ENCODE measurements around the gene FBXL22. TPM values are rescaled to one million over a fixed set of nuclear protein-coding genes. Genes with fewer than 3 reads are reported as not detected.

FBXL22 gene, protein sequence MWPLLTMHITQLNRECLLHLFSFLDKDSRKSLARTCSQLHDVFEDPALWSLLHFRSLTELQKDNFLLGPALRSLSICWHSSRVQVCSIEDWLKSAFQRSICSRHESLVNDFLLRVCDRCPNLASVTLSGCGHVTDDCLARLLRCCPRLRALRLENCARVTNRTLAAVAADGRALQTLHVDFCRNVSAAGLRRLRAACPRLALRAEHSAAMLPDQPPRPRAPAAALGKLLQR
- 0.59 and 0.69 TPM in 2 replicates for total RNA-seq

DNA sequence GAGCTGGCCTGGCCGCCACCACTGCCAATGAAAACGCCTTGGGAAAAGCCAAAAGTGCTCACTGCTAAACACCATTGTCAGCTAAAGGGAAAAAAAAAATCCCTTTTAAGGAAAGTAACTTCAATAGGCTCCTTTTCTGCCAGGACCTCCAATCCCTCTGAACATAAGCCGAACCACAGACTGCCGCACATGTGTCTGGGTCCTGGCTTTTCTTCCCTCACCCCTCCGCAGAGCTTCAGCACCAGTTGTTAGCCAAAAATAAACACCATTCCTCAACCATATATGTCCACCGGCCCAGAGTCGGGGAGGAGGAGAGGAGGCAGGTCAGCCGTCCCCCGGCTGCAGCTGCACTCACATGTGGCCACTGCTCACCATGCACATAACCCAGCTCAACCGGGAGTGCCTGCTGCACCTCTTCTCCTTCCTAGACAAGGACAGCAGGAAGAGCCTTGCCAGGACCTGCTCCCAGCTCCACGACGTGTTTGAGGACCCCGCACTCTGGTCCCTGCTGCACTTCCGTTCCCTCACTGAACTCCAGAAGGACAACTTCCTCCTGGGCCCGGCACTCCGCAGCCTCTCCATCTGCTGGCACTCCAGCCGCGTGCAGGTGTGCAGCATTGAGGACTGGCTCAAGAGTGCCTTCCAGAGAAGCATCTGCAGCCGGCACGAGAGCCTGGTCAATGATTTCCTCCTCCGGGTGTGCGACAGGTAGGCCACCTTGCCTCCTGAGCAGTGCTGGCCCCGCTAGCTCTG is at the start of gene FBXL22:
Gene FBXL22 (plus strand): TSS at position 350 of the 753 bp plus-strand sequence. CDS start 6 bp downstream, at position 356.

Other genes starting within 250 kb of the FBXL22 start
- gene CA12, start 215.5 kb upstream of the FBXL22 start, total RNA-seq = 98.9 and 366 TPM in 2 replicates
- gene USP3, start 92.8 kb upstream of the FBXL22 start, total RNA-seq = 33.6 and 43.8 TPM in 2 replicates
- 107 and 150 TPM in 2 replicates for gene HERC1, start 236.6 kb downstream of the FBXL22 start, total RNA-seq

Data from smooth muscle cell of the umbilical artery (primary cell).